DND-41 (cell line): ENCODE data around the gene CITED2.
"Not testable (repeated sequence)": the region's sequence is repeated elsewhere in the genome, so short reads cannot be mapped to it uniquely, and the experiment has no call there.

ENCODE experiments used
- ATAC-seq: fragments of 200-7000 bp; cut with Tn5 transposase; 3 replicates; pipeline ENCODE4 v1.9.1; 2021; ENCODE audit warnings: low read depth; ENCODE audit not compliant: insufficient read depth
- DNase-seq: peaks from one replicate; pipeline ENCODE4 v3.0.0-alpha.2; 2020
- H2AFZ ChIP-seq: 2 replicates; pipeline ENCODE4 v1.6.0; 2012; ENCODE audit warnings: low read depth, low read length
- H3K27ac ChIP-seq: 2 replicates; pipeline ENCODE4 v1.5.1; 2012; ENCODE audit warnings: low read length, inconsistent platforms
- H3K27me3 ChIP-seq: fragments of 200-600 bp; sonication (generic); 2 replicates; pipeline ENCODE4 v1.6.0; 2012; ENCODE audit warnings: low read length, mild to moderate bottlenecking, inconsistent platforms; ENCODE audit not compliant: insufficient read depth, poor library complexity
- H3K36me3 ChIP-seq: 2 replicates; pipeline ENCODE4 v1.5.1; 2012; ENCODE audit warnings: low read length, inconsistent platforms; ENCODE audit not compliant: insufficient read depth
- H3K4me1 ChIP-seq: 2 replicates; pipeline ENCODE4 v1.5.1; 2012; ENCODE audit warnings: mild to moderate bottlenecking, low read length; ENCODE audit not compliant: insufficient read depth
- H3K4me2 ChIP-seq: 2 replicates; pipeline ENCODE4 v1.6.0; 2012; ENCODE audit warnings: mild to moderate bottlenecking, moderate library complexity, low read length, inconsistent platforms; ENCODE audit not compliant: insufficient read depth
- H3K4me3 ChIP-seq, 2 experiments: fragments of 200-600 bp in 1 of 2; shearing (Covaris generic) in 1 of 2; 2 replicates each; pipeline ENCODE4 v1.5.1; 2012 to 2016; ENCODE audit warnings: inconsistent platforms in 2 of 2, low read length in 2 of 2, mild to moderate bottlenecking in 2 of 2, low read depth in 1 of 2, moderate library complexity in 1 of 2
- H3K79me2 ChIP-seq: 2 replicates; pipeline ENCODE4 v1.6.0; 2012; ENCODE audit warnings: low read length, inconsistent platforms; ENCODE audit not compliant: insufficient read depth
- H3K9ac ChIP-seq: 2 replicates; pipeline ENCODE4 v1.6.0; 2012; ENCODE audit warnings: low read depth, mild to moderate bottlenecking, inconsistent platforms, low read length, moderate library complexity
- H3K9me3 ChIP-seq: 2 replicates; pipeline ENCODE4 v1.5.1; 2012; ENCODE audit warnings: low read length, moderate library complexity, mild to moderate bottlenecking, inconsistent platforms; ENCODE audit not compliant: insufficient read depth, severe bottlenecking
- H4K20me1 ChIP-seq: 2 replicates; pipeline ENCODE4 v1.6.0; 2012; ENCODE audit warnings: low read length; ENCODE audit not compliant: insufficient read depth
- EZH2 ChIP-seq: IDR thresholded peaks from 3 replicates; pipeline ENCODE4 v1.6.1; 2012; ENCODE audit warnings: borderline replicate concordance, low read depth, mild to moderate bottlenecking, moderate library complexity, low read length, inconsistent platforms; ENCODE audit not compliant: severe bottlenecking
- TF ChIP-seq, protein P1 (sequence below): IDR thresholded peaks from 2 replicates; pipeline ENCODE4 v1.5.1; 2012; ENCODE audit warnings: borderline replicate concordance, low read length, moderate library complexity, mild to moderate bottlenecking; ENCODE audit not compliant: poor library complexity, severe bottlenecking; ENCODE audit errors: extremely low read depth

The CITED2 gene

DNA sequence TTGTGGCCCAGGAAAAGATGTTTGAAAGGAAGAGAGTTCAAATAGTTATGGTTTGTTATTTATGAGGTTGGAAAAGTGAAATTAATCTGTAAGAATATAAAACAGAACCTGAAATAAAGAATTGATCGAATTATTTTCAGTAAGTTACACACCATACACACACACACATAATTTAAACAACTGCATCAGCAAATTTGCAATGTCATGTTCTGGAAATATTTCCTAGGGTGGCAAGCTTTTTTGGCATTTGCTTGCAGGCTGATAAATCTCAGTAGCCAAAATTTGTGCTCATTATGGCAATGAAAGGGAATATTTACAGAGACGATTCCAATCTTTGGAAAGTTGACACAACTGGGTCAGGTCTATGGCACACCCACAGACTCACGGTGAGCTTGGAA is 9.5 kb downstream of the CITED2 start:
- Histone ChIP-seq H4K20me1 (no peaks in the 10 kb centered on the region), H3K4me3 (no peak overlapping the region), H3K9ac (no peak overlapping the region), H3K9me3 (no peaks in the 10 kb centered on the region), H3K27ac (no peak overlapping the region), H3K4me1 (peaks cover 27% of the 10 kb centered on the region), H3K79me2 (no peaks in the 10 kb centered on the region), H3K4me2 (no peak overlapping the region), H3K36me3 (no peaks in the 10 kb centered on the region), H3K27me3 (no peaks in the 10 kb centered on the region), H2AFZ (no peak overlapping the region)
- ATAC-seq: no peak
- TF ChIP-seq EZH2: no peak
- TF ChIP-seq, protein P1, sequence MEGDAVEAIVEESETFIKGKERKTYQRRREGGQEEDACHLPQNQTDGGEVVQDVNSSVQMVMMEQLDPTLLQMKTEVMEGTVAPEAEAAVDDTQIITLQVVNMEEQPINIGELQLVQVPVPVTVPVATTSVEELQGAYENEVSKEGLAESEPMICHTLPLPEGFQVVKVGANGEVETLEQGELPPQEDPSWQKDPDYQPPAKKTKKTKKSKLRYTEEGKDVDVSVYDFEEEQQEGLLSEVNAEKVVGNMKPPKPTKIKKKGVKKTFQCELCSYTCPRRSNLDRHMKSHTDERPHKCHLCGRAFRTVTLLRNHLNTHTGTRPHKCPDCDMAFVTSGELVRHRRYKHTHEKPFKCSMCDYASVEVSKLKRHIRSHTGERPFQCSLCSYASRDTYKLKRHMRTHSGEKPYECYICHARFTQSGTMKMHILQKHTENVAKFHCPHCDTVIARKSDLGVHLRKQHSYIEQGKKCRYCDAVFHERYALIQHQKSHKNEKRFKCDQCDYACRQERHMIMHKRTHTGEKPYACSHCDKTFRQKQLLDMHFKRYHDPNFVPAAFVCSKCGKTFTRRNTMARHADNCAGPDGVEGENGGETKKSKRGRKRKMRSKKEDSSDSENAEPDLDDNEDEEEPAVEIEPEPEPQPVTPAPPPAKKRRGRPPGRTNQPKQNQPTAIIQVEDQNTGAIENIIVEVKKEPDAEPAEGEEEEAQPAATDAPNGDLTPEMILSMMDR: no peak
- no peak for DNase-seq

DNA sequence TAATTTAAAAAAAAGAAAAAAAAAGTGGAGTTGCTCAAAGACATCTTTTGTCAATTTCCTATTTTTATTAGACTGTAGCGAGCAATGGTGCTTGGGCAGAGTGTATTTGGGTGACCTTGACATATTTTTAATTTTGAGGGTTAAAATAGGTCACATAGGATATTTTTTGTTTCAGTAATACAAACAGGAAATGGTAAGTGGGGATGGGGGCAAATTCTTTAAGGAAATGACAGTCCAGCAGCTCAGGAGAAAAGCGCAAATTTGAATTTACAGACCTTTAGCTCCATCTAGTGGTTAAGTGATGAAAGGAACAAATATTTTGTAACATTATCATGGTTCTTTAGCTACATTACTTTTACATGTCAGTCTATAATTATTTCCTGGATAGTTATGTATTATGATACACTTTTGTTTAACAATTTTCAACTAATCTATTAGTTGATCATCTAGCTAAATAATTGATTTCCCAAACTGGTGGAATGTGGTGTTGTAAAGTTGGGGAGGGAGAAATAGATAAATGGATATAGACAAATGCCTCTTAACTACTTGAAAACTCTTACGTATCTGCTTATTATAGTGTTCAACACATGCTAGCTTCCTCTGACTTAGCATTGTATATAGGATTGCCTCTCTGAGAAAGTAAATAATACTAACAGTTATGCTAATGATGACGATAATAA is 10.0 kb downstream of the CITED2 start:
- ATAC-seq: peak; percentile 77
- Histone ChIP-seq H3K27me3 (no peaks in the 10 kb centered on the region), H3K4me1 (peaks cover 27% of the 10 kb centered on the region), H4K20me1 (no peaks in the 10 kb centered on the region), H3K36me3 (no peaks in the 10 kb centered on the region), H3K4me2 (0 out of 2 replicates have a peak overlapping the region, but pooled peaks have one; percentile 21), H3K9me3 (no peaks in the 10 kb centered on the region), H3K9ac (no peak overlapping the region), H3K4me3 (no peak overlapping the region), H2AFZ (no peak overlapping the region), H3K79me2 (no peaks in the 10 kb centered on the region), H3K27ac (peak overlapping the region; percentile 57; the same call in 1 of the 2 replicates)
- no peak for TF ChIP-seq EZH2
- TF ChIP-seq, protein P1: peak; percentile 78
- DNase-seq: peak; percentile 19

DNA sequence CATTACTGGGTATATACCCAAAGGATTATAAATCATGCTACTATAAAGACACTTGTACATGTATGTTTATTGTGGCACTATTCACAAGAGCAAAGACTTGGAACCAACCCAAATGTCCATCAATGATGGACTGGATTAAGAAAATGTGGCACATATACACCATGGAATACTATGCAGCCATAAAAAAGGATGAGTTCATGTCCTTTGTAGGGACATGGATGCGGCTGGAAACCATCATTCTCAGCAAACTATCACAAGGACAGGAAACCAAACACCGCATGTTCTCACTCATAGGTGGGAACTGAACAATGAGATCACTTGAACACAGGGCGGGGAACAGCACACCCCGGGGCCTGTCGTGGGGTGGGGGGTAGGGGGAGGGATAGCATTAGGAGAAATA is 10.7 kb downstream of the CITED2 start:
- not testable (repeated sequence) for DNase-seq, H3K27ac ChIP-seq, H3K9ac ChIP-seq, H3K9me3 ChIP-seq, H3K79me2 ChIP-seq, H3K4me3 ChIP-seq, H3K4me2 ChIP-seq, H3K36me3 ChIP-seq, ATAC-seq, H4K20me1 ChIP-seq, H2AFZ ChIP-seq, H3K27me3 ChIP-seq
- peaks cover 27% of the 10 kb centered on the region for H3K4me1 ChIP-seq

DNA sequence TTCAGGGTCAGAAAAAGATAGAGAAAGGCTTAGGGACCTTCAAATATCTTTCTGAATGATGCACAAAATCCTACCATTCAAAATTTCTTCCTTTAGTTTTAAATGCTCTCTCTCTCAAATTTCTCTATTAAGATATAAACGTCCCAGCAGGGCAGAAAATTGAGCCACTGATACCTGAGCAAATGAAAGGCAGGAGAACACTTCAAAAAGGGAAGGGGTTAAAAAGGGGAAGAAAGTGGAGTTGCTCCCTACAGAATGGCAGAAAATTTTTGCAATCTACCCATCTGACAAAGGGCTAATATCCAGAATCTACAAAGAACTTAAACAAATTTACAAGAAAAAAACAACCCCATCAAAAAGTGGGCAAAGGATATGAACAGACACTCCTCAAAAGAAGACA is 11.3 kb downstream of the CITED2 start:
- H3K27me3 ChIP-seq, H3K9me3 ChIP-seq, H3K4me2 ChIP-seq, H4K20me1 ChIP-seq, H3K4me3 ChIP-seq, H3K27ac ChIP-seq, H2AFZ ChIP-seq, H3K9ac ChIP-seq, H3K36me3 ChIP-seq, H3K79me2 ChIP-seq, ATAC-seq, DNase-seq: not testable (repeated sequence)
- H3K4me1 ChIP-seq: peaks cover 27% of the 10 kb centered on the region
